ENCODE results near the gene SFRP5. TPM values are rescaled to one million over a fixed set of nuclear protein-coding genes. Genes with fewer than 3 reads are reported as not detected.
A peak's percentile ranks its signal among the peaks of the same experiment; 100 is the strongest.

Gene SFRP5
- total RNA-seq, 1 donor from 2014 or later: 1.6 TPM

- no peaks in the 10 kb centered on the region for H3K9me3 ChIP-seq (ENCODE audit: control insufficient read depth in 3 of 3, low read length in 3 of 3)
- peaks cover 3 to 7% (median 4%) of the 10 kb centered on the region in 3 donors for H3K4me1 ChIP-seq (ENCODE audit: control insufficient read depth in 3 of 3, insufficient read depth in 3 of 3, low read length in 3 of 3)
- H3K4me3 ChIP-seq (ENCODE audit: low read length in 3 of 3): no peak overlapping the region
- H3K9ac ChIP-seq (ENCODE audit: low read depth in 1 of 3, low read length in 3 of 3): no peak overlapping the region
- no peak overlapping the region for H3K27ac ChIP-seq (ENCODE audit: low read depth, low read length)
- peaks cover 34 to 52% (median 37%) of the 10 kb centered on the region in 3 donors for H3K36me3 ChIP-seq (ENCODE audit: control insufficient read depth in 3 of 3, insufficient read depth in 3 of 3, low read length in 3 of 3)
- no peaks in the 10 kb centered on the region for H3K27me3 ChIP-seq (ENCODE audit: control insufficient read depth in 3 of 3, insufficient read depth in 3 of 3, low read length in 3 of 3)
Measured at GRCh38 chr10:97743169-97743943, 28.4 kb downstream of the SFRP5 start.

GRCh38 chr10:97740613-97741012 is 31.2 kb downstream of the SFRP5 start:
- no peaks in the 10 kb centered on the region for H3K27me3 ChIP-seq (ENCODE audit: control insufficient read depth in 3 of 3, insufficient read depth in 3 of 3, low read length in 3 of 3)
- H3K9ac ChIP-seq (ENCODE audit: low read depth in 1 of 3, low read length in 3 of 3): no peak overlapping the region
- no peak overlapping the region for H3K4me3 ChIP-seq (ENCODE audit: low read length in 3 of 3)
- no peak overlapping the region for H3K27ac ChIP-seq (ENCODE audit: low read depth, low read length)
- H3K36me3 ChIP-seq (ENCODE audit: control insufficient read depth in 3 of 3, insufficient read depth in 3 of 3, low read length in 3 of 3): peaks cover 24 to 41% (median 26%) of the 10 kb centered on the region in 3 donors
- H3K4me1 ChIP-seq (ENCODE audit: control insufficient read depth in 3 of 3, insufficient read depth in 3 of 3, low read length in 3 of 3): peaks cover 15 to 22% (median 21%) of the 10 kb centered on the region in 3 donors
- H3K9me3 ChIP-seq (ENCODE audit: control insufficient read depth in 3 of 3, low read length in 3 of 3): no peaks in the 10 kb centered on the region

- Histone ChIP-seq H3K4me1 (ENCODE audit: control insufficient read depth in 3 of 3, insufficient read depth in 3 of 3, low read length in 3 of 3) (peaks cover 15 to 22% (median 21%) of the 10 kb centered on the region in 3 donors), H3K27ac (ENCODE audit: low read depth, low read length) (no peak overlapping the region), H3K9ac (ENCODE audit: low read depth in 1 of 3, low read length in 3 of 3) (no peak overlapping the region), H3K4me3 (ENCODE audit: low read length in 3 of 3) (peak overlapping the region in 1 of 3 donors; percentile 88), H3K9me3 (ENCODE audit: control insufficient read depth in 3 of 3, low read length in 3 of 3) (no peaks in the 10 kb centered on the region), H3K27me3 (ENCODE audit: control insufficient read depth in 3 of 3, insufficient read depth in 3 of 3, low read length in 3 of 3) (no peaks in the 10 kb centered on the region), H3K36me3 (ENCODE audit: control insufficient read depth in 3 of 3, insufficient read depth in 3 of 3, low read length in 3 of 3) (peaks cover 11 to 26% (median 17%) of the 10 kb centered on the region in 3 donors)
Measured at GRCh38 chr10:97738616-97739015, 33.2 kb downstream of the SFRP5 start.

DNA sequence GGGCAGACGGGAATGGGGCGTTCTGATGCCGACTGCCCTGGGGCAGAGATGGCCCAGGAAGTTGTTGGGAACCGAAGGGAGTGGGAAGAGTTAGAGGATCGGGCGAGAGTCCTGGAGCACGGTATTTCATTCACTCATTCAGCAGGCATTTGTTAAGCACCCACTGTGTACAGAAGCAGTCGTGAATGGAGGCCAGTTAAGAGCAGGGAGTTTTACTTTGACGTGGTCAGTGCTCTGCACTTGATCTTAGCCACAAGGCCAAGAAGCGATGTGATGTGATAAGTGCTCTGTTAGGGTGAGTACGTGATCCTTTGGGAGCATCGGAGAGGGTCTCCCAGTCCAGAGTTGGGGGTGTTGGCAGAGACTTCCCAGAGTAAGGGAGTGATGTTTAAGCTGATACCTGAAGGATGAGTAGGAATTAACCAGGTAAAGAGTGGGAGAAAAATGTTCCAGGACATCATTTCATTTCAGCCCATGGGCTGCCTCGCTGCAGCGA is 34.0 kb downstream of the SFRP5 start:
- Histone ChIP-seq H3K27ac (ENCODE audit: low read depth, low read length) (no peak overlapping the region), H3K4me3 (ENCODE audit: low read length in 3 of 3) (peak overlapping the region; percentile 88 to 98 (median 94)), H3K9ac (ENCODE audit: low read depth in 1 of 3, low read length in 3 of 3) (peak overlapping the region; percentile 95 to 99 (median 95)), H3K9me3 (ENCODE audit: control insufficient read depth in 3 of 3, low read length in 3 of 3) (no peaks in the 10 kb centered on the region), H3K36me3 (ENCODE audit: control insufficient read depth in 3 of 3, insufficient read depth in 3 of 3, low read length in 3 of 3) (peaks cover 3 to 19% (median 11%) of the 10 kb centered on the region in 3 donors), H3K27me3 (ENCODE audit: control insufficient read depth in 3 of 3, insufficient read depth in 3 of 3, low read length in 3 of 3) (no peaks in the 10 kb centered on the region), H3K4me1 (ENCODE audit: control insufficient read depth in 3 of 3, insufficient read depth in 3 of 3, low read length in 3 of 3) (peaks cover 15 to 21% (median 19%) of the 10 kb centered on the region in 3 donors)

DNA sequence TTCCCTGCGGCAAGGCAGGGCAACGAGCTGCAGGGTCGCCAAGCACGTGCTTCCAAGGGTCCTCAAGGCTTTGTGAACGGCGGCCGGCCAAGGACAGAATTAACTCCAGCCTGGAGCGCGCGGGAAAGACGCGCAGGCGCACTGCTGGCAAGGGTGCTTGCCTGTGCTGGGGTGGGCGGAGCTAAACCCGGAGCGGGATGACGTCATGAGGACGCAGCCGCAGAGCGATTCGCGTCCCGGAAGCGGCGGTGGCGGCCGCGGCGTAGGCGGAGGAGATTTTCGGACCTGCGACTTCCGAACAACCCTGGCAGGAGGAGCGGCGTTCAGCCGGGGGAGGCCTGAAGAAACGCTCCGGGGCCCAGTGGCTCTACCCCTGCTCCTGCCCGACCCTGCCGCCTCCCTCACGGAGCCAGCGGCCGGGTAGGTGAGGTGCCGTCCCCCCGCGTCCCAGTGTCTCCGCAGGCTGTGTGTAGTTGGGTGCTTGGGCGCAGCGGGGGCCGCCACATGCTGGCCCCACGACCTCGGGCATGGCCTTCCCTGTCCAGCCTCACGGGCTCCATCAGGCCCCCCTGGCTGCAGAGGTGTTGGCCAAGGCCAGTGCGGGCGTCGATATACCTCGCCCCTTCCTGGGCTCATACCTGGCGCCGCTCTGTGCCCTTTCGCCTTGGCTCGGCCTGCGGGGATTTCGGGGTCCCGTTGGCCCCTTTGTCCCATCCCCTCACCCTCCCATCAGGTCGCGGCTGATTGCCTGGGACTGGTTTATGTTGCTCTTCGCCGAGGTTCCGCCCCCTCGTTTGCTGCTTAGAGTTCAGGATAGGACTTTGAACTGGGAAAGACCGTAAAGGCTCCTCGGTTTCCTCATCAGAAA is 34.7 kb downstream of the SFRP5 start, which contains the start of gene ZFYVE27:
TSS of gene ZFYVE27 (plus strand) at position 227 of the 868 bp plus-strand sequence. CDS start 1,350 bp downstream, outside the sequence.
- Histone ChIP-seq H3K9ac (ENCODE audit: low read depth in 1 of 3, low read length in 3 of 3) (peak within 1 kb of the TSS; percentile 95 to 99 (median 95)), H3K36me3 (ENCODE audit: control insufficient read depth in 3 of 3, insufficient read depth in 3 of 3, low read length in 3 of 3) (peaks cover under 1 to 16% (median 11%) of the 10 kb centered on the region in 3 donors), H3K9me3 (ENCODE audit: control insufficient read depth in 3 of 3, low read length in 3 of 3) (no peaks in the 10 kb centered on the region), H3K4me3 (ENCODE audit: low read length in 3 of 3) (peak within 1 kb of the TSS; percentile 88 to 98 (median 94)), H3K4me1 (ENCODE audit: control insufficient read depth in 3 of 3, insufficient read depth in 3 of 3, low read length in 3 of 3) (peaks cover 15 to 21% (median 19%) of the 10 kb centered on the region in 3 donors), H3K27me3 (ENCODE audit: control insufficient read depth in 3 of 3, insufficient read depth in 3 of 3, low read length in 3 of 3) (no peaks in the 10 kb centered on the region), H3K27ac (ENCODE audit: low read depth, low read length) (peak within 1 kb of the TSS; percentile 84)

- H3K4me1 ChIP-seq (ENCODE audit: control insufficient read depth in 3 of 3, insufficient read depth in 3 of 3, low read length in 3 of 3): peaks cover 15 to 21% (median 19%) of the 10 kb centered on the region in 3 donors
- H3K27ac ChIP-seq (ENCODE audit: low read depth, low read length): peak overlapping the region; percentile 84
- no peaks in the 10 kb centered on the region for H3K9me3 ChIP-seq (ENCODE audit: control insufficient read depth in 3 of 3, low read length in 3 of 3)
- peak overlapping the region; percentile 88 to 98 (median 94) for H3K4me3 ChIP-seq (ENCODE audit: low read length in 3 of 3)
- H3K27me3 ChIP-seq (ENCODE audit: control insufficient read depth in 3 of 3, insufficient read depth in 3 of 3, low read length in 3 of 3): no peaks in the 10 kb centered on the region
- peak overlapping the region in 1 of 3 donors; percentile 95 for H3K9ac ChIP-seq (ENCODE audit: low read depth in 1 of 3, low read length in 3 of 3)
- H3K36me3 ChIP-seq (ENCODE audit: control insufficient read depth in 3 of 3, insufficient read depth in 3 of 3, low read length in 3 of 3): peaks cover 0 to 11% (median 10%) of the 10 kb centered on the region in 3 donors
Measured at GRCh38 chr10:97736403-97736901, 35.3 kb downstream of the SFRP5 start.

DNA sequence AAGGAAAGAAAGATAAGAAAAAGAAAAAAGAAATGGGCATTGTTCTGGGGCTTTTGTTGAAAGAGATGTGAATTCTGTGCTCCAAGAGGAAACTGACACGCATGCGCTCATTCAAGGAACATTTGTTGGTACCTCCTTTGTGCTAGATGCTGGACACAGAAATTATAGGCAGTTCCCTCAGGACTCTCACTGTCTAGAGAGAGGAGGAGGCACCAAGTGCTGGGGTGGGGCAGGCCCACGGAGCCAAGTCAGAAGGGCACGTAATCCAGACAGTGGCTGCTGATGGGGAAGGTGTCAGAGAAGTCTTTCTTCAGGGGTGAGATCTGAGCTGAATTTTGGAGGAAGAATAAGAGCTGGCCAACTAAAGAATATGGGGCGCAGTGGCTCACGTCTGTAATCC is 37.8 kb downstream of the SFRP5 start:
- Histone ChIP-seq H3K27me3 (ENCODE audit: control insufficient read depth in 3 of 3, insufficient read depth in 3 of 3, low read length in 3 of 3) (no peaks in the 10 kb centered on the region), H3K36me3 (ENCODE audit: control insufficient read depth in 3 of 3, insufficient read depth in 3 of 3, low read length in 3 of 3) (peaks cover 0 to 4% (median 0%) of the 10 kb centered on the region in 3 donors), H3K9me3 (ENCODE audit: control insufficient read depth in 3 of 3, low read length in 3 of 3) (no peaks in the 10 kb centered on the region), H3K4me1 (ENCODE audit: control insufficient read depth in 3 of 3, insufficient read depth in 3 of 3, low read length in 3 of 3) (peaks cover 15 to 21% (median 19%) of the 10 kb centered on the region in 3 donors), H3K27ac (ENCODE audit: low read depth, low read length) (no peak overlapping the region), H3K4me3 (ENCODE audit: low read length in 3 of 3) (no peak overlapping the region), H3K9ac (ENCODE audit: low read depth in 1 of 3, low read length in 3 of 3) (no peak overlapping the region)

- no peaks in the 10 kb centered on the region for H3K27me3 ChIP-seq (ENCODE audit: control insufficient read depth in 3 of 3, insufficient read depth in 3 of 3, low read length in 3 of 3)
- no peak overlapping the region for H3K27ac ChIP-seq (ENCODE audit: low read depth, low read length)
- H3K4me3 ChIP-seq (ENCODE audit: low read length in 3 of 3): no peak overlapping the region
- no peaks in the 10 kb centered on the region for H3K36me3 ChIP-seq (ENCODE audit: control insufficient read depth in 3 of 3, insufficient read depth in 3 of 3, low read length in 3 of 3)
- H3K9ac ChIP-seq (ENCODE audit: low read depth in 1 of 3, low read length in 3 of 3): no peak overlapping the region
- no peaks in the 10 kb centered on the region for H3K9me3 ChIP-seq (ENCODE audit: control insufficient read depth in 3 of 3, low read length in 3 of 3)
- peaks cover 11 to 17% (median 14%) of the 10 kb centered on the region in 3 donors for H3K4me1 ChIP-seq (ENCODE audit: control insufficient read depth in 3 of 3, insufficient read depth in 3 of 3, low read length in 3 of 3)
Measured at GRCh38 chr10:97733256-97733655, 38.5 kb downstream of the SFRP5 start.

- no peak overlapping the region for H3K4me3 ChIP-seq (ENCODE audit: low read length in 3 of 3)
Measured at GRCh38 chr10:97732052-97732359, 39.8 kb downstream of the SFRP5 start.

More at GRCh38 chr10:97732052-97732359, 39.8 kb downstream of the SFRP5 start:
- Histone ChIP-seq H3K4me1 (ENCODE audit: control insufficient read depth in 3 of 3, insufficient read depth in 3 of 3, low read length in 3 of 3) (peaks cover 3 to 5% (median 5%) of the 10 kb centered on the region in 3 donors), H3K27me3 (ENCODE audit: control insufficient read depth in 3 of 3, insufficient read depth in 3 of 3, low read length in 3 of 3) (no peaks in the 10 kb centered on the region), H3K36me3 (ENCODE audit: control insufficient read depth in 3 of 3, insufficient read depth in 3 of 3, low read length in 3 of 3) (no peaks in the 10 kb centered on the region), H3K9me3 (ENCODE audit: control insufficient read depth in 3 of 3, low read length in 3 of 3) (no peaks in the 10 kb centered on the region), H3K9ac (ENCODE audit: low read depth in 1 of 3, low read length in 3 of 3) (no peak overlapping the region), H3K27ac (ENCODE audit: low read depth, low read length) (no peak overlapping the region)
